Measurements from ENCODE around the gene TMOD3.

TMOD3 gene

GRCh38 chr15:51812598-51812997 lies 16.9 kb upstream of the TMOD3 start:
- TF ChIP-seq ZFX (IDR thresholded peaks at IDR 0.05) (no peak), CTCF (conservative IDR thresholded peaks at IDR 0.05) (no peak)
- no peak overlapping the region for H3K27ac ChIP-seq

GRCh38 chr15:51814606-51815005 lies 14.8 kb upstream of the TMOD3 start:
- no peak overlapping the region for H3K27ac ChIP-seq
- TF ChIP-seq CTCF (conservative IDR thresholded peaks at IDR 0.05) (no peak), ZFX (IDR thresholded peaks at IDR 0.05) (no peak)

- no peak for TF ChIP-seq CTCF (conservative IDR thresholded peaks at IDR 0.05)
- no peak for TF ChIP-seq ZFX (IDR thresholded peaks at IDR 0.05)
- no peak overlapping the region for H3K27ac ChIP-seq
These were observed 12.8 kb upstream of the TMOD3 start for GRCh38 chr15:51816611-51817010.

- TF ChIP-seq CTCF (conservative IDR thresholded peaks at IDR 0.05) (no peak), ZFX (IDR thresholded peaks at IDR 0.05) (no peak)
- H3K27ac ChIP-seq: no peak overlapping the region
These were observed 11.3 kb upstream of the TMOD3 start for GRCh38 chr15:51818150-51818549.

- TF ChIP-seq CTCF (conservative IDR thresholded peaks at IDR 0.05) (no peak), ZFX (IDR thresholded peaks at IDR 0.05) (no peak)
- H3K27ac ChIP-seq: no peak overlapping the region
These were observed 3.8 kb upstream of the TMOD3 start for GRCh38 chr15:51825698-51826097.

GRCh38 chr15:51828621-51829375 lies 655 bp upstream of the TMOD3 start:
- TF ChIP-seq CTCF (conservative IDR thresholded peaks at IDR 0.05) (no peak), ZFX (IDR thresholded peaks at IDR 0.05) (no peak)
- no peak overlapping the region for H3K27ac ChIP-seq

- peak overlapping the region; percentile 90 for H3K27ac ChIP-seq
- TF ChIP-seq CTCF (conservative IDR thresholded peaks at IDR 0.05) (no peak), ZFX (IDR thresholded peaks at IDR 0.05) (no peak)
These were observed 888 bp downstream of the TMOD3 start for GRCh38 chr15:51830276-51830806.
